22Rv1 (cell line): ENCODE data around the gene STK36.

Source experiments
- ZFX ChIP-seq: fragments of 450-650 bp; IDR thresholded peaks from 2 replicates; pipeline ENCODE4 v1.6.1; 2017; ENCODE audit warnings: antibody characterized with exemption, borderline replicate concordance
- TF ChIP-seq, protein P1 (sequence below): fragments of 450-650 bp; IDR thresholded peaks from 2 replicates; pipeline ENCODE4 v1.5.1; 2017; ENCODE audit warnings: mild to moderate bottlenecking

DNA sequence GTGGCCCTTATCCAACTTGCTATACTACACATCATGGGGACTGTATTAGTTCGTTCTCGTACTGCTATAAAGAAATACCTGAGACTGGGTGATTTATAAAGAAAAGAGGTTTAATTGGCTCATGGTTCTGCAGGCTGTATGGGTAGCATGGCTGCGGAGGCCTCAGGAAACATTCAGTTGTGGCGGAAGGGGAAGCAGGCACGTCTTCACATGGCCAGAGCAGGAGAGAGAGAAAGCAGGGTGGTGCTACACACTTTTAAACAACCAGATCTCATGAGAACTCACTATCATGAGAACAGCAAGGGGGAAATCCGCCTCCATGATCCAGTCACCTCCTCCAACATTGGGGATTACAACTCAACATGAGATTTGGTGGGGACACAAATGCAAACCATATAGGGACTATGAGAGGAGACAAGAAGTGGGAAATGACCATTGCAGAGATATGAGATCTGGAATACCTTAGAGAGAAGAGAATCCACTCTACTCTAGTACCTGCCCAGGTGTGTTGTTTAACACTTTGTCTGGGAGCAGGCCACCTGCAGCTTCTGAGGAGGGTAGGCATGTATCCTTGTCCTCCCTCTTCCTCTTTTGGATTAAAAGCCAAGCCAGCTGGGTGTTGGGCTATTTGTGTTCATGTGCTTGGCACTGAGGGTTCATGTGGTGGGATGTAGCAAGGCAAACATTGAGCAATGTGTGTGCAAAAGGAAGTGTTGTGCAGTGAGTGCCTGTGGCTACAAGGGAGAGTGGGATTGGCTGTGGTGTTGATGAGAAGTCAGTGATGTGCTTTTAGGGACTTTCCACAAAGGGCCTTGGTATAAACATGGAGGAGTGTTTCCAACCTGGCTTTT is 61.5 kb downstream of the STK36 start:
- TF ChIP-seq, protein P1, sequence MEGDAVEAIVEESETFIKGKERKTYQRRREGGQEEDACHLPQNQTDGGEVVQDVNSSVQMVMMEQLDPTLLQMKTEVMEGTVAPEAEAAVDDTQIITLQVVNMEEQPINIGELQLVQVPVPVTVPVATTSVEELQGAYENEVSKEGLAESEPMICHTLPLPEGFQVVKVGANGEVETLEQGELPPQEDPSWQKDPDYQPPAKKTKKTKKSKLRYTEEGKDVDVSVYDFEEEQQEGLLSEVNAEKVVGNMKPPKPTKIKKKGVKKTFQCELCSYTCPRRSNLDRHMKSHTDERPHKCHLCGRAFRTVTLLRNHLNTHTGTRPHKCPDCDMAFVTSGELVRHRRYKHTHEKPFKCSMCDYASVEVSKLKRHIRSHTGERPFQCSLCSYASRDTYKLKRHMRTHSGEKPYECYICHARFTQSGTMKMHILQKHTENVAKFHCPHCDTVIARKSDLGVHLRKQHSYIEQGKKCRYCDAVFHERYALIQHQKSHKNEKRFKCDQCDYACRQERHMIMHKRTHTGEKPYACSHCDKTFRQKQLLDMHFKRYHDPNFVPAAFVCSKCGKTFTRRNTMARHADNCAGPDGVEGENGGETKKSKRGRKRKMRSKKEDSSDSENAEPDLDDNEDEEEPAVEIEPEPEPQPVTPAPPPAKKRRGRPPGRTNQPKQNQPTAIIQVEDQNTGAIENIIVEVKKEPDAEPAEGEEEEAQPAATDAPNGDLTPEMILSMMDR: no peak
- TF ChIP-seq ZFX: no peak
